Brain microvascular endothelial cell (primary cell): ENCODE measurements around the gene FOXRED1.
"Not testable (repeated sequence)": the region's sequence is repeated elsewhere in the genome, so short reads cannot be mapped to it uniquely, and the experiment has no call there.

ENCODE experiments used
- DNase-seq: peaks from one replicate; pipeline ENCODE4 v3.0.0-alpha.2; 2020
- H3K27ac ChIP-seq: fragments of 250-450 bp; sonication (Bioruptor Pico); 2 replicates; pipeline ENCODE4 v1.5.1; 2020; ENCODE audit warnings: mild to moderate bottlenecking, moderate library complexity
- H3K27me3 ChIP-seq: fragments of 250-450 bp; sonication (Bioruptor Pico); replicated peaks from 2 replicates; pipeline ENCODE4 v1.5.1; 2020; ENCODE audit warnings: mild to moderate bottlenecking
- H3K36me3 ChIP-seq: fragments of 250-450 bp; sonication (Bioruptor Pico); replicated peaks from 2 replicates; pipeline ENCODE4 v1.5.1; 2020; ENCODE audit warnings: mild to moderate bottlenecking
- H3K4me3 ChIP-seq: 2 replicates; pipeline ENCODE4 v1.5.1; 2011; ENCODE audit warnings: low read depth, mild to moderate bottlenecking, control low read depth, low read length, moderate library complexity
- in situ Hi-C: cut with HindIII; loops from 2 replicates; pipeline ENCODE4 v1.10.0; 2017; ENCODE audit warnings: low sequenced_read_pairs, low pct_ligation_motif_present
- TF ChIP-seq, protein P1 (sequence below): IDR thresholded peaks from 2 replicates; pipeline ENCODE4 v1.5.1; 2011; ENCODE audit warnings: low read depth, mild to moderate bottlenecking, moderate library complexity, low read length, control low read depth, inconsistent platforms; ENCODE audit errors: missing control alignments

Gene FOXRED1

GRCh38 chr11:126303623-126304456, 34.9 kb downstream of the FOXRED1 start, which contains the start of gene DCPS:
Gene DCPS (plus strand): TSS chr11:126304060. CDS start chr11:126304081, 21 bp downstream.
- Histone ChIP-seq H3K27ac (peak within 1 kb of the TSS; percentile 88), H3K4me3 (peak within 1 kb of the TSS; percentile 84), H3K36me3 (no peaks in the 10 kb centered on the region), H3K27me3 (no peaks in the 10 kb centered on the region)
- in situ Hi-C loops: no loop called here
- DNase-seq: peak; percentile 86
- TF ChIP-seq, protein P1, sequence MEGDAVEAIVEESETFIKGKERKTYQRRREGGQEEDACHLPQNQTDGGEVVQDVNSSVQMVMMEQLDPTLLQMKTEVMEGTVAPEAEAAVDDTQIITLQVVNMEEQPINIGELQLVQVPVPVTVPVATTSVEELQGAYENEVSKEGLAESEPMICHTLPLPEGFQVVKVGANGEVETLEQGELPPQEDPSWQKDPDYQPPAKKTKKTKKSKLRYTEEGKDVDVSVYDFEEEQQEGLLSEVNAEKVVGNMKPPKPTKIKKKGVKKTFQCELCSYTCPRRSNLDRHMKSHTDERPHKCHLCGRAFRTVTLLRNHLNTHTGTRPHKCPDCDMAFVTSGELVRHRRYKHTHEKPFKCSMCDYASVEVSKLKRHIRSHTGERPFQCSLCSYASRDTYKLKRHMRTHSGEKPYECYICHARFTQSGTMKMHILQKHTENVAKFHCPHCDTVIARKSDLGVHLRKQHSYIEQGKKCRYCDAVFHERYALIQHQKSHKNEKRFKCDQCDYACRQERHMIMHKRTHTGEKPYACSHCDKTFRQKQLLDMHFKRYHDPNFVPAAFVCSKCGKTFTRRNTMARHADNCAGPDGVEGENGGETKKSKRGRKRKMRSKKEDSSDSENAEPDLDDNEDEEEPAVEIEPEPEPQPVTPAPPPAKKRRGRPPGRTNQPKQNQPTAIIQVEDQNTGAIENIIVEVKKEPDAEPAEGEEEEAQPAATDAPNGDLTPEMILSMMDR: no peak

DNA sequence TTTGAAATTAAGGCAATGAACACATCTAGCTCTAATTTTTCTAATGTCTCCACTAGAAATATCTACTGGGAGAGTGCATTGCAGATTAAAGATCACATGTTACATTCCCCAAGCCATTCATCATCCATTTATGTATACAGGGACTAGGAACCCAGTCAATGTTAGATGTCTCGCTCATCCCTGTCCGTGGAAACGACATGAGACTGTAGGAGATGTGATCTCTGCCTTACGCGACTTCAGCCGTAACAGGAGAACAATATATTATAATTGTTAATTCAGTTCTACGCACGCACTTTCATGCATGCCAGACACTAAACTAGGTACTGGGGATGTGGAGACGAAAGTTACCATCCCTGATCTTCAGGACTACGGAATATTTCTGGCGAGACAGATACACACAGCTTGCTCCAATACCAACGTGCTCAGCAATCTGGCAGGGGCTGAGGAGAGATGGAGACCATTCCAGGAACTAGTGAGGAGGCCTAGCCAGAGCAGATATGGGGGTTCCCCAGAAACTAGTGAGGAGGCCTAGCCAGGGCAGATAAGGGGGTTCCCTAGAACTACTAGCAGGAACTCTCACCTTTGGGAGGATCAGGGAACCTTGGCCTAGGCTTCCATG, 35.6 kb downstream of the FOXRED1 start:
- no peak overlapping the region for H3K27ac ChIP-seq
- in situ Hi-C loops: no loop called here
- H3K36me3 ChIP-seq: no peaks in the 10 kb centered on the region
- DNase-seq: no peak
- H3K27me3 ChIP-seq: no peaks in the 10 kb centered on the region
- peak overlapping the region; percentile 84 for H3K4me3 ChIP-seq
- TF ChIP-seq, protein P1: no peak

GRCh38 chr11:126305699-126306098, 36.7 kb downstream of the FOXRED1 start:
- H3K4me3 ChIP-seq: no peak overlapping the region
- no peak overlapping the region for H3K27ac ChIP-seq
- no peak for DNase-seq
- no peaks in the 10 kb centered on the region for H3K27me3 ChIP-seq
- TF ChIP-seq, protein P1: no peak
- no peaks in the 10 kb centered on the region for H3K36me3 ChIP-seq
- in situ Hi-C loops: no loop called here

- no peaks in the 10 kb centered on the region for H3K36me3 ChIP-seq
- H3K27ac ChIP-seq: no peak overlapping the region
- in situ Hi-C loops: no loop called here
- H3K27me3 ChIP-seq: no peaks in the 10 kb centered on the region
- TF ChIP-seq, protein P1: peak; percentile 69
- peak; percentile 40 for DNase-seq
- no peak overlapping the region for H3K4me3 ChIP-seq
Observed at GRCh38 chr11:126307706-126308105, 38.8 kb downstream of the FOXRED1 start.

- Histone ChIP-seq H3K27ac (no peak overlapping the region), H3K36me3 (no peaks in the 10 kb centered on the region), H3K27me3 (no peaks in the 10 kb centered on the region), H3K4me3 (no peak overlapping the region)
- in situ Hi-C loops: no loop called here
- TF ChIP-seq, protein P1: no peak
- DNase-seq: no peak
Observed at GRCh38 chr11:126308271-126308671, 39.3 kb downstream of the FOXRED1 start.

DNA sequence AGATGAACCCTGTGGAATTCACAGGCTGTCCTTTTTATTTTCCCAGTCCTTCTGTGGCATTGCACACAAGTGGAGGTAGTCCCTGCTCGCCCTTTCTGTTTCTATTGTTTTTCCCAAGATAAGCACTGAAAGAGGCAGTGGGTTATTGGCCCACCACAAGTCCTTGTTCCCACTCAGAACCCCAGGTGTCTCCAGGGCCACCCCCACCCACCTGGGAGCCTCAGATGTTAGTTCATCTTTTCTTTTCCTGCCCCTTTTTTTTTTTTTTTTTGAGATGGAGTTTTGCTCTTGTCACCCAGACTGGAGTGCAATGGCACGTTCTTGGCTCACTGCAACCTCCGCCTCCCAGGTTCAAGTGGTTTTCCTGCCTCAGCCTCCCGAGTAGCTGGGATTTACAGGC, 39.8 kb downstream of the FOXRED1 start:
- H3K27me3 ChIP-seq, H3K36me3 ChIP-seq, DNase-seq, H3K27ac ChIP-seq, in situ Hi-C loops, H3K4me3 ChIP-seq: not testable (repeated sequence)
